HUES6 (cell line): ENCODE measurements around the gene RFX1.
"Not testable (repeated sequence)": the region's sequence is repeated elsewhere in the genome, so short reads cannot be mapped to it uniquely, and the experiment has no call there.

Experiments used
- H3K27ac ChIP-seq: 2 replicates; pipeline ENCODE4 v1.7.0; 2013; ENCODE audit warnings: low read depth, mild to moderate bottlenecking, low read length, inconsistent platforms
- H3K27me3 ChIP-seq: 2 replicates; pipeline ENCODE4 v1.6.1; 2013; ENCODE audit warnings: low read length; ENCODE audit not compliant: control insufficient read depth, insufficient read depth
- H3K36me3 ChIP-seq: 2 replicates; pipeline ENCODE4 v1.6.1; 2013; ENCODE audit warnings: low read length; ENCODE audit not compliant: control insufficient read depth, insufficient read depth
- H3K4me1 ChIP-seq: 2 replicates; pipeline ENCODE4 v1.6.1; 2013; ENCODE audit warnings: low read length; ENCODE audit not compliant: control insufficient read depth, insufficient read depth
- H3K4me3 ChIP-seq: 2 replicates; pipeline ENCODE4 v1.5.1; 2013; ENCODE audit warnings: low read depth, low read length
- H3K9ac ChIP-seq: one replicate; pipeline ENCODE4 v1.6.1; 2013; ENCODE audit warnings: mild to moderate bottlenecking, low read length
- H3K9me3 ChIP-seq: 2 replicates; pipeline ENCODE4 v1.6.1; 2013; ENCODE audit warnings: low read depth, low read length; ENCODE audit not compliant: control insufficient read depth, insufficient read depth

The RFX1 gene

DNA sequence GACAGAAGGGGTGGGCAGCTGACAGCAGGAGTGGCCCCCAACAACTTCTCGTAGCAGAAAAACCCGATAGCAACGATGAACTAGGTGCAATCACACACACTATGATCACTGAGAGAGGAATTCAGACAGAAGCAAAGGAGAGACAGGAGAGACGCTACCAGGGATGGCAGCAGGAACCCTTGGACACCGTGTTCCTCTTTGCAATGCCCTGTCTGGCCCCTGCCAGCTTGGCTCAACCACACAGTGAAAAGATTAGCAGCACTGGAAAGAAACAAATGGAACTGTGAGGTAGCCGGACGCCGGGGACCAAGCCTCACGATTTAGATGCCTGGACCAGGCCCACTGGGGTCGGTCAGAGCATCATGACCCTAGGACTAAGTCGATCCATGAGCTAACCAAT is 30.2 kb downstream of the RFX1 start:
- peaks cover 21% of the 10 kb centered on the region; the same call in 1 of the 2 replicates for H3K36me3 ChIP-seq

DNA sequence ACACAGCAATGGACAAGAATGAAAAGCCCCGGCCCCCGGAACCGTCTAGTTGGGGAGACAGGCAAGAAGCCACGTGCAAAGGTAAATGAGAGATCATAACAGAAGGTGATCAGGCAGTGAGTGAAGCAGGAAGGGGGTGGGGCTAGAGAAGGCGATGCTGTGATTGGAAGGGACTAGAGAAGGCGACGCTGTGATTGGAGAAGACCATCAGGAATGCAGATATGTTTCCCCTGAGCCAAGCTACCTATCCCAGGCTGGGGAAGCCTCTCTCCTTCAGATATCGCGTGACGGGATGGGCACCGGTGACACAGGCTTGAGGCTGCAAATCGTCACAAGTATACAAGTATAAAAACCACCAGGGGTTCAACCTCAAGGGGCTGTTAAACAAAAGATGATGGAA is 32.0 kb downstream of the RFX1 start:
- H3K27ac ChIP-seq = no peak overlapping the region
- peaks cover 10% of the 10 kb centered on the region for H3K4me1 ChIP-seq
- no peaks in the 10 kb centered on the region for H3K9me3 ChIP-seq
- no peaks in the 10 kb centered on the region for H3K27me3 ChIP-seq
- no peak overlapping the region for H3K9ac ChIP-seq
- 0 out of 2 replicates have a peak overlapping the region, but pooled peaks have one; percentile 12 for H3K4me3 ChIP-seq
- H3K36me3 ChIP-seq = peaks cover 29% of the 10 kb centered on the region

More for the DNA sequence above, 30.2 kb downstream of the RFX1 start:
- Histone ChIP-seq H3K9ac (no peak overlapping the region), H3K27ac (no peak overlapping the region), H3K4me3 (no peak overlapping the region), H3K27me3 (no peaks in the 10 kb centered on the region), H3K4me1 (peaks cover 19% of the 10 kb centered on the region), H3K9me3 (no peaks in the 10 kb centered on the region)

DNA sequence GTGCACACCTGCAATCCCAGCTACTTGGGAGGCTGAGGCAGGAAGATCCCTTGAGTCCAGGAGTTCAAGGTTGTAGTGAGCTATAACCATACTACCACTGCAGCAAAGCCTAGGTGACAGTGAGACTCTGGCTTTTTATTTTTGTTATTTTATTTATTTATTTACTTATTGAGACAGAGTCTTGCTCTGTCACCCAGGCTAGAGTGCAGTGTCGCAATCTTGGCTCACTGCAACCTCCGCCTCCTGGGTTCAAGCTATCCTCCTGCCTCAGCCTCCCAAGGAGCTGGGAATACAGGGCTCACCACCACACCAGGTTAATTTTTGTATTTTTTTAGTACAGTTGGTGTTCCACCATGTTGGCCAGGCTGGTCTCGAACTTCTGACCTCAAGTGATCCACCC is 32.6 kb downstream of the RFX1 start:
- not testable (repeated sequence) for H3K27me3 ChIP-seq, H3K4me1 ChIP-seq, H3K27ac ChIP-seq, H3K9me3 ChIP-seq, H3K4me3 ChIP-seq, H3K9ac ChIP-seq
- H3K36me3 ChIP-seq = peaks cover 34% of the 10 kb centered on the region

DNA sequence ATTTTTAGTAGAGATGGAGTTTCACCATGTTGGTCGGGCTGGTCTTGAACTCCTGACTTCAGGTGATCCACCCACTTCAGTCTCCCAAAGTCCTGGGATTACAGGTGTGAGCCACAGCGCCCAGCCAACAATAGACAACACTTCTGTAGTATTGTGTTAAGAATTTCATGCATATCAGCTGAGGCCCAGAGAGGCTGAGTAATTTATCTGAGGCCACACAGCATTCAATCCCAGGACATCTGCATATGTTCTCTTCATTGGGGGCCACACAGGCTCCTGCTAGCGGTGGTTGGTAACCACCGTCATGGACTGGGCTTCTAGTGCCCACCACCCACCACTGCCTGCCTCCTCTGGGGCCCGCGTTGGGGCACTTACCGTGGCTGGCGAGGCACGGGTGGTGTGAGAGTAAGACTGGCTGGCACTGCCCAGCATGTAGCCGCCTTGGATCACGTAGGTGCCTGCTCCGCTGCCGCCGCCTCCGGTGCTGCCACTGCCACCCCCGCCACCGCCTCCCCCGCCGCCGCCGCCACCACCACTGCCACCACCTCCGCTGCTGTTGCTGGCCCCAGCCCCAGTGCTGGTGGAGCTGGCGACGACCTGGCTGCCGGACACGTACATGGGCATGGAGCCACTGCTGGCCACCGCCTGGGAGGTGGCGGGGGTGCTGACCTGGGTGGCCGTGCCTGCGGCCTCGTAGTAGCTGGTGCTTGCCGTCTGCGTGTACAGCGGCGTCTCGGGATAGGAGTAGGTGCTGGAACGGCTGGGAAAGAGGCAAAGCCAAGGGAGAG is 33.6 kb downstream of the RFX1 start:
- H3K36me3 ChIP-seq = peaks cover 43% of the 10 kb centered on the region
- H3K27ac ChIP-seq = no peak overlapping the region
- H3K9ac ChIP-seq = no peak overlapping the region
- no peaks in the 10 kb centered on the region for H3K27me3 ChIP-seq
- H3K9me3 ChIP-seq = no peaks in the 10 kb centered on the region
- peaks cover 4% of the 10 kb centered on the region; the same call in 1 of the 2 replicates for H3K4me1 ChIP-seq
- no peak overlapping the region for H3K4me3 ChIP-seq

DNA sequence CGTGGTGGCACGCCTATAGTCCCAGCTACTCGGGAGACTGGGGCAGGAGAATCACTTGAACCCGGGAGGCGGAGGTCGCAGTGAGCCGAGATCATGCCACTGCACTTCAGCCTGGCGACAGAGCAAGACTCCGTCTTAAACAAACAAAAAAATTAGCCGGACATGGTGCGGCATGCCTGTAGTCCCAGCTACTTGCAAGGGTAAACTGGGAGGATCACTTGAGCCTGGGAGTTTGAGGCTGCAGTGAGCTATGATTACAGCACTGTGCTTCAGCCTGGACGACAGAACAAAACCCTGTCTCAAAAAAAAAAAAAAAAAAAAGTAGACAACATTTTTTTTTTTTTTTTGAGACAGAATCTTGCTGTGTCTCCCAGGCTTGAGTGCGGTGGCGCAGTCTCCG is 34.3 kb downstream of the RFX1 start:
- H3K36me3 ChIP-seq = peaks cover 48% of the 10 kb centered on the region
- not testable (repeated sequence) for H3K27me3 ChIP-seq, H3K4me1 ChIP-seq, H3K9ac ChIP-seq, H3K27ac ChIP-seq, H3K4me3 ChIP-seq, H3K9me3 ChIP-seq

DNA sequence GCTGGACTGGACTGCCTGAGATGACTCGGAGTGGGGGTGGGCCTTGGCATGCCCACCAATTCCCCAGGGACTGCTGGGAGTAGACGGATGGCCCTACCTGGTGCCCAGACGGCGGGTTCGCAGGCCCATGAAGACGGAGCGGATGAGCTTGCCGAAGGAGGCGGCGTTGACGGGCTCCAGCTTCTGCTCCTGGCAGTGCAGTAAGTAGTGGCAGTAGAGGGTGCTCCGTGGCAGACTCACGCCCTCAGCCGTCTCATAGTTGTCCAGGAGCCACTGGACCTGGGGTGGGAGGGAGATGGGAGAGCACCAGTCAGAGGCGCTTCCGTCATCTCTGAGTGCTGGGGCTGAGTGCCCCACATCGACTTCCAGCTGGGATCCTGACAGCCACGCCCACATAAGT is 36.2 kb downstream of the RFX1 start:
- no peak overlapping the region for H3K27ac ChIP-seq
- H3K4me1 ChIP-seq = peaks cover 4% of the 10 kb centered on the region; the same call in 1 of the 2 replicates
- H3K9ac ChIP-seq = no peak overlapping the region
- H3K9me3 ChIP-seq = no peaks in the 10 kb centered on the region
- H3K4me3 ChIP-seq = no peak overlapping the region
- H3K36me3 ChIP-seq = peaks cover 54% of the 10 kb centered on the region
- H3K27me3 ChIP-seq = no peaks in the 10 kb centered on the region

DNA sequence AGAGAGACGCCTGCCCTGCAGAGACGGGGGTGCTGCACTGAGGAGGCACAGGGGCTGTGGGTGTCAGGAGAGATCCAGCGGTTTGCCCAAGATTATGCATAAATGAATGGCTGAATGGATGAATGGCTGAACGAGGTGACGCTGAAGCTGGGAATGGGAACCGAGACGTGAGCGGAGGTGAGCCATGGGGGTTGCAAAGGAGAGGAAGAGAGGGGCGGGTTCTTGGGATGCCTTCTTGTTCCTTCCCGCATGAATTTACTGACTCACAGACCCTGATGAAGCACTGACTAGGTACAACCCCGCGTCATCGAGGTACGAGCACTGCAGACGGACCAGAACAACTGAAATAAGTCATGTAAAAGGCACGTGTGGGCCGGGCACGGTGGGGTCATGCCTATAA is 37.1 kb downstream of the RFX1 start:
- no peak overlapping the region for H3K27ac ChIP-seq
- H3K36me3 ChIP-seq = peaks cover 54% of the 10 kb centered on the region
- no peak overlapping the region for H3K4me3 ChIP-seq
- no peak overlapping the region for H3K9ac ChIP-seq
- H3K9me3 ChIP-seq = no peaks in the 10 kb centered on the region
- H3K27me3 ChIP-seq = no peaks in the 10 kb centered on the region
- H3K4me1 ChIP-seq = no peaks in the 10 kb centered on the region

DNA sequence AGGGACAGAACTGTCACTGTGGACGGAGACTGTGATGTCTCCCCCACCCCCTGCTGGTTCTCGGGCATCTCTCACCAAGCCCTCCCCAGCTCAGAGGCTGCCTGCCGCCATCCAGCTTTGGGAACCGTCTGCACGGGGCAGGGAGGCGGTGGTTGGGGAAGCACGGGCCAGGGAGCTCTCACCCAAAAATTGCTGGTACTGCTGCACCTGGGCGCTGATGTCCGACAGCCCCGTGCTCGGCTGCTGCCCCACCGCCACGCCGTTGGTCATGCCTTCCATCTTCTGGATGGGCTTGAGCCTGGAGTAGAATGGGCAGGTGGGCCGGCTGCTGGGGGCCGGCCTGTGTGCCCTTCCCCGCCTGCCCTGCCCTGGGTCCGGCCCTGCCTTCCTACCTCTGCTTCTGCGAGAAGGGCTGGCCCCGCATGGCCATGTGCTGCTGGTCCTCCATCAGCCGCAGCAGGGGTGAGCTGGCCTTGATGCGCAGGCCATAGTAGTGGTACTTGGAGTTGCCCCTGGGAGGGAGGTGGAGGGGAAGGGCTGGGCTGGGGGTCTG is 37.7 kb downstream of the RFX1 start:
- Histone ChIP-seq H3K36me3 (peaks cover 54% of the 10 kb centered on the region), H3K4me3 (no peak overlapping the region), H3K9ac (no peak overlapping the region), H3K27me3 (no peaks in the 10 kb centered on the region; the same call in 1 of the 2 replicates), H3K4me1 (0 out of 2 replicates have a peak, but pooled peaks cover under 1% of the 10 kb centered on the region), H3K9me3 (no peaks in the 10 kb centered on the region), H3K27ac (no peak overlapping the region)

DNA sequence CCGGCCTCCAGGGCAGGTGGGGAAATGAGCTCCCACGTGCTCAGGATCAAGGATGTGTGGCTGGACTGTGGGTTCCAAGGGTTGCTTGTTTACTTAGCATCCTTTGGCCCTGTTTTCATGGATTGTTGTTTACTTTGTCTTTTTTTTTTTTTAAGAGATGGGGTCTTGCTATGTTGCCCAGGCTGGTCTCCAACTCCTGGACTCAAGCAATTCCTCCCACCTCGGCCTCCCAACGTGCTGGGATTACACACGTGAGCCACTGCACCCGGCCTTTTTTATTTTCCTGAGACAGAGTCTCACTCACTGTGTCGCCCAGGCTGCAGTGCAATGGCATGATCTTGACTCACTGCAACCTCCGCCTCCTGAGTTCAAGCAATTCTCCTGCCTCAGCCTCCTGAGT is 38.9 kb downstream of the RFX1 start:
- not testable (repeated sequence) for H3K4me3 ChIP-seq, H3K9ac ChIP-seq, H3K27me3 ChIP-seq, H3K27ac ChIP-seq, H3K9me3 ChIP-seq, H3K4me1 ChIP-seq
- H3K36me3 ChIP-seq = peaks cover 44% of the 10 kb centered on the region

DNA sequence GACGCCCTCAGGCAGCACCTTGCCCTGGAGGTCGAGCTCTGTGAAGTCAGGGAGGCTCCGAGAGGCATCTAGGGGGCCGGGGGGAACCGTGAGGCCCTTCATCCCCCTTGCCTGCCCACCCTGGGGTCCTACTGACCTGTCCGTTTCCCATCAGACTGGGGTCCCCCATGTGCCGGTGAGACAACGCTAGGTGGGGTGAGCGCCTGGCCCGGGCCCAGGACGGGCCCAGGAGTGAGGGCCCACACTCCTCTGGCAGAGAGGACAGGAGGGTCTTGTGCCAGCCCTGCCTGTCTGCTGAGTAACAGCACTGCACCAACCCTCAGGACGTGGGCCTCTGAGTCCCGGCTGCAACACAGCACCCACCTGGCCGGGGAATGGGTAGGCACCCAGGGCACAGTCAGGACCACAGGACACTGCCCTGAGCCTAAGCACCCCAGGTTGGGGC is 39.4 kb downstream of the RFX1 start:
- peaks cover 44% of the 10 kb centered on the region for H3K36me3 ChIP-seq
- no peak overlapping the region for H3K9ac ChIP-seq
- no peaks in the 10 kb centered on the region for H3K9me3 ChIP-seq
- H3K27me3 ChIP-seq = peaks cover 5% of the 10 kb centered on the region; the same call in 1 of the 2 replicates
- no peak overlapping the region for H3K4me3 ChIP-seq
- H3K27ac ChIP-seq = no peak overlapping the region
- H3K4me1 ChIP-seq = peaks cover 11% of the 10 kb centered on the region; the same call in 1 of the 2 replicates

DNA sequence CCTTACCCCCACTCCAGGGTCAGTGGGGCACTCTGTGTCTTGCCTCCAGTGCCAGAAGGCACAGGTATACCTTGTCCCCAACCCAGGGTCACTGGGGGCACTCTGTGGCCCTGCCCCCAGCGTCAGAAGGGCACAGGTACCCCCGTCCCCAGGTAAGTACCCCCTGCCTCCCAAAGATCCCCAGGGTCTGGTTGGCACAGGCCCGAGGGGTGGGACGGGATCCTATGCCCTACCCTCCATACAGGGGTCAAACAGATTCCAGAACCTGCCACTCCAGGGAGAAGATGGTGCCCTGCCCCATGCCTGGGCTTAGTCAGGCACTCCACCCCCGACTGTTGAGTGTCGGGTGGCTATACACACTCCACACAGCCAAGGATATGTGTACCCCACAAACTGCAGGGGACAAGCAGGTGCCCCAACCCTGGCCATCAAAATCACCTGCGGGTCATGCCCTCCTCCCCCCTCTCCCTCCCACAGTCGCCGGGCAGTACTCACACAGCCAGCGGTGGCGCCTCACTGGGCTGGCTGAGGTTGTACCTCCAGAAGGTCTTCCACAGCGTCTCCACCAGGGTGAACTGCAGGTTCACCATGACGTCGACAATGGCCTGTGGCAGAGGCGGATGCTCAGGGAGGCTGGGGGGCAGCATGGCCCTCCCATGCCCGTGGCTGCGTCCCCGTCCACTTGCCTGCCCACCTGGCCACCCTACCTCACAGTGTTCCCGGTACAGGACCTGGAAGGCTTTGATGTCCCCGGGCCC is 40.0 kb downstream of the RFX1 start:
- no peak overlapping the region for H3K27ac ChIP-seq
- H3K4me3 ChIP-seq = no peak overlapping the region
- H3K36me3 ChIP-seq = peaks cover 41% of the 10 kb centered on the region
- H3K9ac ChIP-seq = no peak overlapping the region
- peaks cover 11% of the 10 kb centered on the region; the same call in 1 of the 2 replicates for H3K4me1 ChIP-seq
- peaks cover 5% of the 10 kb centered on the region; the same call in 1 of the 2 replicates for H3K27me3 ChIP-seq
- no peaks in the 10 kb centered on the region for H3K9me3 ChIP-seq
